Osteocyte (in vitro differentiated cells): ENCODE results near the gene BIK. TPM values are rescaled to one million over a fixed set of nuclear protein-coding genes. Genes with fewer than 3 reads are reported as not detected.

Source experiments
- DNase-seq: peaks from one replicate; pipeline ENCODE4 v3.0.0; 2021; ENCODE audit warnings: mixed read lengths; ENCODE audit not compliant: unreplicated experiment; ENCODE audit errors: extremely low spot score
- H3K27ac Mint-ChIP-seq: one replicate; pipeline ENCODE4 v1.8.0; 2021; ENCODE audit warnings: mild to moderate bottlenecking, mixed read lengths; ENCODE audit not compliant: unreplicated experiment
- H3K27me3 Mint-ChIP-seq: one replicate; pipeline ENCODE4 v1.8.0; 2021; ENCODE audit warnings: mixed read lengths; ENCODE audit not compliant: unreplicated experiment
- H3K36me3 Mint-ChIP-seq: one replicate; pipeline ENCODE4 v1.8.0; 2021; ENCODE audit warnings: mixed read lengths; ENCODE audit not compliant: unreplicated experiment
- H3K4me1 Mint-ChIP-seq: one replicate; pipeline ENCODE4 v1.8.0; 2021; ENCODE audit warnings: mixed read lengths; ENCODE audit not compliant: unreplicated experiment
- H3K4me3 Mint-ChIP-seq: one replicate; pipeline ENCODE4 v1.8.0; 2021; ENCODE audit warnings: mild to moderate bottlenecking, moderate library complexity, mixed read lengths; ENCODE audit not compliant: unreplicated experiment
- H3K9me3 Mint-ChIP-seq: one replicate; pipeline ENCODE4 v1.8.0; 2021; ENCODE audit warnings: mixed read lengths; ENCODE audit not compliant: unreplicated experiment
- CTCF ChIP-seq: fragments of 200-600 bp; sonication (generic); IDR thresholded peaks from 2 replicates; pipeline ENCODE4 v1.5.0; 2021; ENCODE audit warnings: antibody characterized with exemption, mild to moderate bottlenecking, moderate library complexity
- total RNA-seq: library from RNA; stranded (reverse); gene quantifications from 2 replicates; pipeline ENCODE4 v1.2.1, GENCODE V29; 2021

The BIK gene
- total RNA-seq, 1 donor from 2014 or later, result not detected

- no peak for DNase-seq
- no peaks in the 10 kb centered on the region for H3K9me3 Mint-ChIP-seq
- peak overlapping the region; percentile 86 for H3K4me3 Mint-ChIP-seq
- H3K27ac Mint-ChIP-seq, result peak overlapping the region; percentile 76
- H3K4me1 Mint-ChIP-seq, result peaks cover 13% of the 10 kb centered on the region
- H3K36me3 Mint-ChIP-seq, result peaks cover 8% of the 10 kb centered on the region
- no peak for TF ChIP-seq CTCF
- H3K27me3 Mint-ChIP-seq, result no peaks in the 10 kb centered on the region
Observed at GRCh38 chr22:43088627-43088983, 21.9 kb upstream of the BIK start.

GRCh38 chr22:43088984-43089717, 21.4 kb upstream of the BIK start, which contains the start of gene TTLL1:
Gene TTLL1, minus strand, starts transcription at chr22:43089391. Its CDS starts 13,805 bp downstream, at chr22:43075586.
- Mint-ChIP-seq H3K4me1 (peaks cover 13% of the 10 kb centered on the region), H3K36me3 (peaks cover 8% of the 10 kb centered on the region), H3K27me3 (no peaks in the 10 kb centered on the region), H3K9me3 (no peaks in the 10 kb centered on the region), H3K27ac (peak within 1 kb of the TSS; percentile 87), H3K4me3 (peak within 1 kb of the TSS; percentile 86)
- DNase-seq, result peak; percentile 94
- TF ChIP-seq CTCF, result no peak

- peak; percentile 75 for TF ChIP-seq CTCF
- peak overlapping the region; percentile 65 for H3K4me3 Mint-ChIP-seq
- no peak for DNase-seq
- H3K27ac Mint-ChIP-seq, result peak overlapping the region; percentile 74
- H3K27me3 Mint-ChIP-seq, result no peaks in the 10 kb centered on the region
- no peaks in the 10 kb centered on the region for H3K9me3 Mint-ChIP-seq
- H3K36me3 Mint-ChIP-seq, result peaks cover 7% of the 10 kb centered on the region
- H3K4me1 Mint-ChIP-seq, result peaks cover 13% of the 10 kb centered on the region
Observed at GRCh38 chr22:43090130-43090789, 20.3 kb upstream of the BIK start.

GRCh38 chr22:43092085-43092484, 18.5 kb upstream of the BIK start:
- Mint-ChIP-seq H3K9me3 (no peaks in the 10 kb centered on the region), H3K4me1 (peaks cover 13% of the 10 kb centered on the region), H3K36me3 (no peaks in the 10 kb centered on the region), H3K27ac (no peak overlapping the region), H3K4me3 (no peak overlapping the region), H3K27me3 (no peaks in the 10 kb centered on the region)
- no peak for DNase-seq
- no peak for TF ChIP-seq CTCF

GRCh38 chr22:43094085-43094484, 16.5 kb upstream of the BIK start:
- Mint-ChIP-seq H3K27me3 (no peaks in the 10 kb centered on the region), H3K4me1 (peaks cover 8% of the 10 kb centered on the region), H3K27ac (no peak overlapping the region), H3K4me3 (no peak overlapping the region), H3K9me3 (no peaks in the 10 kb centered on the region), H3K36me3 (no peaks in the 10 kb centered on the region)
- TF ChIP-seq CTCF, result no peak
- no peak for DNase-seq
